ENCODE results near the gene SLC6A5. TPM values are rescaled to one million over a fixed set of nuclear protein-coding genes. Genes with fewer than 3 reads are reported as not detected.

SLC6A5 gene
- total RNA-seq, 1 experiment from 2014 or later, result not detected

DNA sequence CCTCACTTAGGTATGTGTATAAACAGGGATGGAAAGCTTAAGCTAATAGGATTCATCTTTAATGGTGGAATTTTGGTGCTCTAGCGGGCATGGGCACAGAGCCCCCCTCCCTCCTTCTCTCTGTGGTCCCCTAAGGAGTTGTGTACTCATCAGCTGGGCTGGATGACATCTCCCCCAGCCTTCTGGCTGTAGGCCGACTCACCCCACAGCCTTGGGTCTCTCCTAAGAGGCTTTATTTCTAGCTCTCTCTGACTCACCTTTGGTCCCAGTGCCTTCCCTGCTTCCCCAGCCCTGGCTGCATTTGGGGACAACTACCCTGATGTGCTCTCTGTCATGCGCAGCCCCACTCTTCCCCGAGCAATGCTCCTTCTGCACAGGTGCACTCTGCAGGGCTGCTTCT, 26.9 kb downstream of the SLC6A5 start:
- no peaks in the 10 kb centered on the region for H4K20me1 ChIP-seq (ENCODE audit: low read length)
- H3K27ac ChIP-seq (ENCODE audit: low read length), result no peak overlapping the region
- no TSS peak for BruUV-seq (replicated peaks)
- ATAC-seq (no peak), DNase-seq (no peak)
- H3K27me3 ChIP-seq (ENCODE audit: low read length), result peaks cover 16% of the 10 kb centered on the region
- no peaks in the 10 kb centered on the region for H3K9me3 ChIP-seq (ENCODE audit: low read length)
- H3K9ac ChIP-seq (ENCODE audit: low read length), result no peak overlapping the region
- ChIA-PET POLR2A (ENCODE audit: unreplicated experiment) (no interaction called here), CTCF (no interaction called here)
- H3F3A ChIP-seq (ENCODE audit: low read length, unreplicated experiment), result no peaks in the 10 kb centered on the region
- H3K4me2 ChIP-seq (ENCODE audit: low read length), result no peak overlapping the region
- no peaks in the 10 kb centered on the region for H3K9me2 ChIP-seq (replicated peaks; ENCODE audit: low read length)
- no peaks in the 10 kb centered on the region for H3K36me3 ChIP-seq (ENCODE audit: low read depth, low read length)
- no peak overlapping the region for H2AFZ ChIP-seq (ENCODE audit: low read length)
- no peaks in the 10 kb centered on the region for H3K79me2 ChIP-seq (ENCODE audit: low read length)
- no peaks in the 10 kb centered on the region for H3K4me1 ChIP-seq (ENCODE audit: insufficient read depth, low read length)
- TF ChIP-seq EZH2phosphoT487 (IDR thresholded peaks at IDR 0.05; ENCODE audit: borderline replicate concordance, low read length) (no peak), EZH2 (IDR thresholded peaks at IDR 0.05; ENCODE audit: low read length, unreplicated experiment) (no peak)
- TF ChIP-seq, protein P1, sequence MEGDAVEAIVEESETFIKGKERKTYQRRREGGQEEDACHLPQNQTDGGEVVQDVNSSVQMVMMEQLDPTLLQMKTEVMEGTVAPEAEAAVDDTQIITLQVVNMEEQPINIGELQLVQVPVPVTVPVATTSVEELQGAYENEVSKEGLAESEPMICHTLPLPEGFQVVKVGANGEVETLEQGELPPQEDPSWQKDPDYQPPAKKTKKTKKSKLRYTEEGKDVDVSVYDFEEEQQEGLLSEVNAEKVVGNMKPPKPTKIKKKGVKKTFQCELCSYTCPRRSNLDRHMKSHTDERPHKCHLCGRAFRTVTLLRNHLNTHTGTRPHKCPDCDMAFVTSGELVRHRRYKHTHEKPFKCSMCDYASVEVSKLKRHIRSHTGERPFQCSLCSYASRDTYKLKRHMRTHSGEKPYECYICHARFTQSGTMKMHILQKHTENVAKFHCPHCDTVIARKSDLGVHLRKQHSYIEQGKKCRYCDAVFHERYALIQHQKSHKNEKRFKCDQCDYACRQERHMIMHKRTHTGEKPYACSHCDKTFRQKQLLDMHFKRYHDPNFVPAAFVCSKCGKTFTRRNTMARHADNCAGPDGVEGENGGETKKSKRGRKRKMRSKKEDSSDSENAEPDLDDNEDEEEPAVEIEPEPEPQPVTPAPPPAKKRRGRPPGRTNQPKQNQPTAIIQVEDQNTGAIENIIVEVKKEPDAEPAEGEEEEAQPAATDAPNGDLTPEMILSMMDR (conservative IDR thresholded peaks at IDR 0.05; ENCODE audit: low read depth, low read length), result no peak
- intact Hi-C loops (cut with micrococcal nuclease), result no loop called here
- H3K4me3 ChIP-seq (ENCODE audit: low read length), result no peak overlapping the region

- no peak overlapping the region for H3K9ac ChIP-seq (ENCODE audit: low read length)
- DNase-seq, result no peak
- H3K4me3 ChIP-seq (ENCODE audit: low read length), result no peak overlapping the region
- no peak overlapping the region for H3K27ac ChIP-seq (ENCODE audit: low read length)
- ChIA-PET CTCF (no interaction called here), POLR2A (ENCODE audit: unreplicated experiment) (no interaction called here)
- H3K36me3 ChIP-seq (ENCODE audit: low read depth, low read length), result no peaks in the 10 kb centered on the region
- H3K4me2 ChIP-seq (ENCODE audit: low read length), result no peak overlapping the region
- no peaks in the 10 kb centered on the region for H4K20me1 ChIP-seq (ENCODE audit: low read length)
- H3K79me2 ChIP-seq (ENCODE audit: low read length), result no peaks in the 10 kb centered on the region
- no peaks in the 10 kb centered on the region for H3K4me1 ChIP-seq (ENCODE audit: insufficient read depth, low read length)
- H3K9me3 ChIP-seq (ENCODE audit: low read length), result no peaks in the 10 kb centered on the region
- H3K27me3 ChIP-seq (ENCODE audit: low read length), result peaks cover 16% of the 10 kb centered on the region
- TF ChIP-seq EZH2phosphoT487 (IDR thresholded peaks at IDR 0.05; ENCODE audit: borderline replicate concordance, low read length) (no peak), EZH2 (IDR thresholded peaks at IDR 0.05; ENCODE audit: low read length, unreplicated experiment) (no peak)
- TF ChIP-seq, protein P1 (conservative IDR thresholded peaks at IDR 0.05; ENCODE audit: low read depth, low read length), result no peak
- no TSS peak for BruUV-seq (replicated peaks)
- no peak overlapping the region for H2AFZ ChIP-seq (ENCODE audit: low read length)
- ATAC-seq, result no peak
- intact Hi-C loops (cut with micrococcal nuclease), result no loop called here
- H3F3A ChIP-seq (ENCODE audit: low read length, unreplicated experiment), result no peaks in the 10 kb centered on the region
- no peaks in the 10 kb centered on the region for H3K9me2 ChIP-seq (replicated peaks; ENCODE audit: low read length)
Measured at GRCh38 chr11:20627026-20627425, 27.6 kb downstream of the SLC6A5 start.

DNA sequence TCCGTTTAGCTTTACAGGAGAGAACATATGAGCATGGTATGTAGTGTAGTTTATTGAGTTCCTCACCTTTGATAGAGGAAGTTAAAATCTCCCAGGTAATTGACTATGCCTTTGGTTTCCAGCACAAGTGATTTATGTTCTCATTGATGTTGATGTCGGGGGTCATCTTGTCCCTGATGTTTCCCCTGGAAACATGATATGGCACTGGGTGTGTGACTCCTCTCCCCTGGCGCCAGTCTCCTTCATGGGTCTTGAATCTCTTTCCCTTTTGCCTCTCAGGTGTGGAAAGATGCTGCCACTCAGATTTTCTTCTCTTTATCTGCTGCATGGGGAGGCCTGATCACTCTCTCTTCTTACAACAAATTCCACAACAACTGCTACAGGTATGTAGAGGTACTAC, 28.3 kb downstream of the SLC6A5 start:
- ATAC-seq (no peak), DNase-seq (no peak)
- Histone ChIP-seq H3F3A (ENCODE audit: low read length, unreplicated experiment) (no peaks in the 10 kb centered on the region), H3K79me2 (ENCODE audit: low read length) (no peaks in the 10 kb centered on the region), H3K4me1 (ENCODE audit: insufficient read depth, low read length) (no peaks in the 10 kb centered on the region), H3K9me3 (ENCODE audit: low read length) (no peaks in the 10 kb centered on the region), H3K27me3 (ENCODE audit: low read length) (peaks cover 16% of the 10 kb centered on the region), H3K27ac (ENCODE audit: low read length) (no peak overlapping the region), H3K9me2 (replicated peaks; ENCODE audit: low read length) (no peaks in the 10 kb centered on the region), H4K20me1 (ENCODE audit: low read length) (no peaks in the 10 kb centered on the region), H3K9ac (ENCODE audit: low read length) (no peak overlapping the region), H2AFZ (ENCODE audit: low read length) (no peak overlapping the region), H3K36me3 (ENCODE audit: low read depth, low read length) (no peaks in the 10 kb centered on the region), H3K4me2 (ENCODE audit: low read length) (no peak overlapping the region), H3K4me3 (ENCODE audit: low read length) (no peak overlapping the region)
- ChIA-PET CTCF (no interaction called here), POLR2A (ENCODE audit: unreplicated experiment) (no interaction called here)
- BruUV-seq (replicated peaks), result no TSS peak
- TF ChIP-seq EZH2phosphoT487 (IDR thresholded peaks at IDR 0.05; ENCODE audit: borderline replicate concordance, low read length), result no peak
- no peak for TF ChIP-seq EZH2 (IDR thresholded peaks at IDR 0.05; ENCODE audit: low read length, unreplicated experiment)
- TF ChIP-seq, protein P1 (conservative IDR thresholded peaks at IDR 0.05; ENCODE audit: low read depth, low read length), result no peak
- intact Hi-C loops (cut with micrococcal nuclease), result no loop called here

Measured in PC-3 (cell line).